SW480 (cell line): ENCODE results near the gene ORC5.
A peak's percentile ranks its signal among the peaks of the same experiment; 100 is the strongest.

ENCODE experiments used
- DNase-seq: peaks from one replicate; pipeline ENCODE4 v3.0.0-alpha.2; 2016; ENCODE audit warnings: low spot score

ORC5 gene

DNA sequence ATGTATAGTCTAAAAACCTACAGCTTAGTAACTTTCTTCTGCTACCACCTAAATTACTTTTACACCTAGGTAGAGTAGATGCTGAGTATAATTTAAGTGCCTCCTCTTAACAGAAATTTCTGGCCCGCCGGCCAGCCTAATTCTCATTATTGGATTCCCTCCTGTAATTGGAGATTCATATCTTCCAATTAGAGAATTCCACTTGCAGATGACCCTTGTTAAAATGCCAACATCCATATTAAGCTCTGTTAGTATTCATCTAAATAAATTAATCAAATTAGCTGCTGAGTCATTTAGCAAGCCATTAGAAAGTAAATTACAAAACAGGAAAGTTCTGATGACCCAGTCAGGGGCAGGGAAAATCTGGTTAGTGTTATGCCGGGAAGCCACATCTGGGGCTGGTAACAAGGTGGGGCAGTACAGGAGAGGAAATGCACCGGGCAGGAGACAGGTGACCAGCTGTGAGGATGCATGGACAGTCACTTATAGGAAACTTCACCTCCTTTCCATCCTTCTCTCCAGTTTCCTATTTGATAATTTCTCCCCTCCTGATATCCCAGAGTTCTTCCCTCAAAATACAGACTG is 82.8 kb downstream of the ORC5 start:
- DNase-seq = no peak

DNA sequence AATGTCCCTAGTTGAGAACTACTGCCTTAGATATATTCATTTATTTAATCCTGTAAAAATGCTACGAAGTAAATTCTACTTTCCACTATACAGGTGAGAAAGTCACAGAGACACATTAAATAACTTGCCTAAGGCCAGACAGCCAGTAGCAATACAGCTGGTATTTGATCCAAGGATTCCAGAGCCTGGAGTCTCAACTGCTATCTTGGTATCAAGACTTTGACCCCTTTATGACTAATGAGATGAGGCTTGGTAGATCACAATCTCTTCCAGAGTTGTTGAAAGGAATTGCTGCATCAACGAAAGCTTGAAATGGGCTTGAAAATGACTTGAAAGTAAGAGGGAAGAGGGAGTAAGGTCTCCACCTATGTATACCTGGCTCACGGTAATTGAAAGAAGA is 83.3 kb downstream of the ORC5 start:
- no peak for DNase-seq

DNA sequence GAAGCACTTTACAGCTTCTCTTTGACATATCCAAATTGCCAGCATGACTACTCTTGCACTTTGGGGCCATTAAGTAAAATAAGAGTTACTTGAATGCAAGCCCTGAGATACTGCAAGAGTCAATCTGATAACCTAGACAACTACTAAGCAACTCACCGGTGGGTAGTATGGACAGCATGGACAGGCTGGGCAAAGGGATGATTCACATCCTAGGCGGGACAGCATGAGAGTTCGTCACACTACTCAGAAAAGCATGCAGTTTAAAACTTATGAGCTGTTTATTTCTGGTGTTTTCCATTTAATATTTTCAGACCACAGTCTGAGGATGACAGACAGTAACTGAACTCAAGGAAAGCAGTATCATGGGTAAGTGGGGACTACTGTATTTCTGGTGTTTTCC is 84.0 kb downstream of the ORC5 start:
- DNase-seq = no peak

DNA sequence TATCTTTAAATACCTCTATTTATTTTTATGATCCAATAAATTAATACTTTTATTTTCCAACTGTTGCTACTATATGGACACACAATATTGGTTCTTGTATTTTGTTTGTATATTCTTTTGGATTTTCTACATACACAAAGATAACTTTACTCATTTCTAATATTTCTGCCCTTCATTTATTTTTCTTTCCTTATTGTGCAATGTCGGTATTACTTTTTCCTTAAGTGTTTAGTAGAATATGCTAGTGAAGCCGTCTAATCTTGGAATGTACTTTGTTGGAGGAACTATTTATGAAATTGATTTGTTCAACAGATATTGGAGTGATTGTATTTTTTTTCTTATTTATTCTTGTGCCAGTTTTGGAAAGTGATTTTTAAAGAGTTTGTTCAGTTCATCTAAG is 94.0 kb downstream of the ORC5 start:
- no peak for DNase-seq

DNA sequence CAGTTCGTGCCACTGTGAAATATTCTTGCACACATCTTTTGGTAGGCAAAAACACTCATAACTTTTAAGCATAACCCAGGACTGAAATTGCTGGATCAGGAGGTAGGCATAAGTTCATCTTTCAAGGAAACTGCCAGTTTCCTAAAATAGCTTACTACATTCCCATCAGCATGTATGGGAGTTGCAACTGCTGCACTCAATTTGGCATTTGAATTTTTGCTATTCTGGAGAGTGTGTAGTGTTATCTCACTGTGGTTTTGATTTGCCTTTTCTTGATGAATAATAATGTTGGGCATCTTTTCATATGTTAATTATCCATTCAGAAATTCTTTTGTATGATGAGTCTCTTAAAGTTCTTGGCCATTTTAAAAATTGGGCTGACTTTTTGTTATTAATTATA is 95.2 kb downstream of the ORC5 start:
- no peak for DNase-seq

DNA sequence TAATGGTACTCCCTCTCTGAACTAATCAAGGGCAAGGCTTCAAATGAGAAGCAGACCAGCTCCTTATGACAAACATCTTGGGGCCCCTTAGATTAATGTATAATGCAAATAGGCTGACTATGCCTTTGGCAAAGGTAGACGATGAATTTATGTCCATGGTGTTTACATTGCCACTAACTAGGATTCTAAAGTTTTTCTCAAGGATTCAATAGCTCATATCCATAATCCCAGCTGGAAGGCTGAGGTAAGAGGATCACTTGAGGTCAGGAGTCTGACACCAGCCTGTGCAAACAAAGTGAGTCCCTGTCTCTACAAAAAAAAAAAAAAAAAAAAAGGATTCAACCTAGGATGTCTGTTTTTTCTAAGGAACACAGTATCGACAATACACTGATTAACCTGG is 96.5 kb downstream of the ORC5 start:
- DNase-seq = no peak

DNA sequence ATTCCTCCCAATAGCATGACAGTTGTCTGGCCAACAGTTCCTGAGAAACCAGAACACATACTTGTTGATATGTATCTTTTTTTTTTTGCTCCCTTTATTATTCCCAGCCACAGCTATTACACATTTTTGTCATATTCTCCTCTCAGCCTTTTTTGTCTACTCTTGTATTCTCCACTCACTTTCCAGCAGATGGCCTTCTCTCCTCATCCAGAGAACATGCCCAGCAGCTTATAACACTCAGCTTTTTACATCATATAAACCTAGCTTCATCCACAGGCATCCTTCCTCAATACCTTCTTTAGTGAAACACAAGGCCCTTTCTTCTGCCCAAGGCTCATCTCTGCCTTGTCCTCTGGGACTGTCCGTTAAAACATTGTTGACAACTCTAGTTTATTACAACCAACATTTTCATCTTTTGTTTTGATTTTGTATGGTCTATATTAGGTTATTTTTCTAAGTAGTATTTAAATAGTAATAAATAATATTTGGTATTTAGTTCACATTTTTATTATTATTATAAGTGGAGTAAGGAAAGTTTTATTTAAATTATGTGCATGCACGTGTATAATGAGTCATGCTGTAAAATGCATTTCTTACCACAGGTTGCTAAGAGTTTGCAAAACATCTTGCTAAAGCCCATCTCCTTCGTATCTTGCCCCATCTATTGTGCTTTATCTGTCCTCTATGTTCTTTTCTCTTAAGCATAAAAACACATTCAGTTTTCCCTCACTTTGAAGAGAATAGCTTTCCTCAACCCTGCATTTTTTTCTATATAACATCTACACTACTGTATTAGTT is 101.5 kb downstream of the ORC5 start:
- peak; percentile 40 for DNase-seq

DNA sequence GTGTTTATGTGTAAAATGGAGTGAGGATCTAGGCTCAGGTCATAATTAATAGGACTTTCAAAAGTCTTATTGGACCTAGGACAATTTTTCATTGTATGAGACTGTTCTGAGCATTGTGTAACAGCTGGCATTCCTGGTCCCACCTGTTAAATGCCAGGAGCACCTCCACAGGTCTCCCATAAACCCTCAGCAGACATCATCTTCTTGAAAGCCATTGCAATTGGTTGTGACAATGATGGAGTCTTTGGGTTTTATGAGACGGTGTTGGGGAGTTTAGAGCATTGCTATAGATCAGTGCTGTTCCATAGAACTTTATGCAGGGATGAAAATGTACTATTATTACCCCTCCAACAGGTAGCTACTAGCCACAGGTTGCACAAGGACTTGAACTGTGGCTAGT is 108.9 kb downstream of the ORC5 start:
- DNase-seq = no peak

DNA sequence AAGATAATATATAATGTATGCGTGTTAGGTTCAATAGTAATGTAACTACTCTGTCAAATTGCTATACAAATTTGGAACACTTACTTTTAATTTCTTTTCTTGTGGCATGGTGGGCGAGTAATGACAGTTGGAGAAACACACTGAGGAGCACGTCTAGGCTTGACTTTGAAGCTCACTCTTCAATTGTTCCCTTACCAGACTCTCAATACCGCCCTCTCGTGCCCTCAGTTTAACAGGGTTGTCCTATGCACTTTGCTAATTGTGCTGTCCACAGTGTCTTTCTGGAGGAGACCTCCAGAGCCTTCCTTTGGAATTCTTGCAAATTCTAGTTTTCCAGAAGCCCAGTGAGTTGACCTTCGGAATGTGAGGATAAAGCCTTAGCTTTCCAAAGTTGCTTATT is 111.1 kb downstream of the ORC5 start:
- DNase-seq = peak; percentile 49

DNA sequence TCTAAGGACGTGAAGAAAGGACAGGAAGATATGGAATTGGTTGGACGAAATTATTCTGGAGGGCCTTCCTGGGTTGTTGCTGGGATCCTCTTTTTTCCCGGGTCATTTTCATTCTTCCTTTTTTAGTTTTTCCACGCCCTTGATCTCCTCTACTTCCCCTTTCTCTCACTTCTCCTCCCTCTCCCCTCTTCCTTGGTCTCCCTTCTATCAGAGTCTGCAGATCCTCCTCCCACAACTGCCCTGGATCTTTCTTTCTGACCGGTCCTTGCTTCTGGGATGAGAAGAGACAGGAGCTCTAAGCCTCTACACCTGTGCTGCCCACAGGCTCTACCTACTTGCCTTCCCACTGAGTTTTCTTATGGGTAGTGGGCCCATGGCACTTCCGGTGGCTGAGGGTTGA is 114.7 kb downstream of the ORC5 start:
- DNase-seq = no peak

DNA sequence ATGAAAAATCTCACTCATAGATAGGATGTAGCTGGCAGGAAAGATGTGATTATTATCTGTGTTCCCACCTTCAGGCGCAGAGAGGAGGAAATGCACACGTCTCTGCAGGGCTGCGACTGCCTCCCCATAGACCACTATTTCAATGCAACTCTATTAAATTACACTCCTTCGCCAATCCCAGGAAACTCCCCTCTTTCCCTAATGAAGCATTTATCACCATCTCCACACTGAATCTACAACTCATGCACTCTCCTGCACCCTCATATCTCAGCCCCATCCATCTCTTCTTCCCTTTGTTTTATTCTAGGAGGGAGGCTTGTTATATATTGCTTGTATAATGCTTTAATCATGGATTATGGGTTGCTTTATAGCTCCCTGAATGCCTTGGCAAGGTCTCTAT is 116.6 kb downstream of the ORC5 start:
- DNase-seq = no peak

DNA sequence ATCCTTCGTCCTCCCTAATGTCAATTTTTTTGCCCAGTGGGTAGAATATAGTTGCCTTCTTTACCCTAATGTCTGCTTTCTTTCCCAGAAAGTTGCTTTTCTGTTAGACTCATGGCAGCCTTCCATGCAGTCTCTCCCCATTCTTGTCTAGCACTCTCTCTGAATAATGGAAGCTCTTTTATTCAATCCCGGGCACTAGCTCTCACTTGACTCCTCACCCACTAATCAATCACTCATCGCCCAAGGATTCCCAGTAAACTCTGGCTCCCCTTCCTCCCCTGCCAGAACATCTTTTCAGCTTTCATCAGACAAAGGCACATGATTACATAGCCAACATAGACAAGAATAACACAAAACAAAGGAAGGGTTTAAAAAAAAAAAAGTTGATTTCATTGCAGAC is 118.2 kb downstream of the ORC5 start:
- DNase-seq = no peak

DNA sequence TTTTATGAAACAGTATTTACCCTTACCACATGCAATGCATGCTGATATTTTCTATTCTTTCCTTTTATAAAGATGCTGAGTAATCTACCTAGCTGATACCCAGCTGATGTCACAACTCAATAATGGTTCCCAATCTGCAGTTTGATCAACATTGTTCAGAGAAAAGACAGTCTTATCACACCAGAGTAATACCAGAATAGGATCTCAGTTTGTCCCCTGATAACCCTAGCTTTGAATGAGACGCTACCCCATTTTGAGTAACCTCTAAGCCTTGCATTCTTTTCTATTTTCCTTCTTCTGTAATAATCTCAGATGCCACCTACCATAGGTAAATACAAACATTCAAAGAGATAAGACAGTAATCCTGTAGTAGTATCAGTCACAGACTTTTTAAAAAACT is 118.8 kb downstream of the ORC5 start:
- no peak for DNase-seq
